ENCODE results near the gene ESPNL. TPM values are rescaled to one million over a fixed set of nuclear protein-coding genes. Genes with fewer than 3 reads are reported as not detected.

Gene ESPNL
- total RNA-seq, 1 donor from 2014 or later, result not detected

GRCh38 chr2:238107525-238108422 is 7.6 kb downstream of the ESPNL start:
- Mint-ChIP-seq H3K36me3 (ENCODE audit: unreplicated experiment) (peaks cover 3% of the 10 kb centered on the region), H3K4me1 (ENCODE audit: unreplicated experiment) (peaks cover 11% of the 10 kb centered on the region), H3K9me3 (ENCODE audit: unreplicated experiment) (peaks cover 9% of the 10 kb centered on the region), H3K27ac (ENCODE audit: unreplicated experiment) (no peak overlapping the region), H3K4me3 (ENCODE audit: unreplicated experiment) (no peak overlapping the region), H3K27me3 (ENCODE audit: unreplicated experiment) (peaks cover 1% of the 10 kb centered on the region)
- peak; percentile 79 for DNase-seq (ENCODE audit: extremely low spot score, unreplicated experiment)
- no peak for TF ChIP-seq CTCF (IDR thresholded peaks at IDR 0.05)

GRCh38 chr2:238108423-238109183 is 8.5 kb downstream of the ESPNL start:
- Mint-ChIP-seq H3K4me1 (ENCODE audit: unreplicated experiment) (peaks cover 11% of the 10 kb centered on the region), H3K4me3 (ENCODE audit: unreplicated experiment) (no peak overlapping the region), H3K27me3 (ENCODE audit: unreplicated experiment) (peaks cover 3% of the 10 kb centered on the region), H3K27ac (ENCODE audit: unreplicated experiment) (no peak overlapping the region), H3K9me3 (ENCODE audit: unreplicated experiment) (peaks cover 16% of the 10 kb centered on the region), H3K36me3 (ENCODE audit: unreplicated experiment) (peaks cover 6% of the 10 kb centered on the region)
- TF ChIP-seq CTCF (IDR thresholded peaks at IDR 0.05), result no peak
- DNase-seq (ENCODE audit: extremely low spot score, unreplicated experiment), result peak; percentile 75

GRCh38 chr2:238113611-238114010 is 13.5 kb downstream of the ESPNL start:
- Mint-ChIP-seq H3K9me3 (ENCODE audit: unreplicated experiment) (peaks cover 16% of the 10 kb centered on the region), H3K4me1 (ENCODE audit: unreplicated experiment) (peaks cover 7% of the 10 kb centered on the region), H3K36me3 (ENCODE audit: unreplicated experiment) (peaks cover 6% of the 10 kb centered on the region), H3K27me3 (ENCODE audit: unreplicated experiment) (peaks cover 7% of the 10 kb centered on the region), H3K27ac (ENCODE audit: unreplicated experiment) (no peak overlapping the region), H3K4me3 (ENCODE audit: unreplicated experiment) (no peak overlapping the region)
- no peak for DNase-seq (ENCODE audit: extremely low spot score, unreplicated experiment)
- TF ChIP-seq CTCF (IDR thresholded peaks at IDR 0.05), result no peak

GRCh38 chr2:238114331-238114841 is 14.2 kb downstream of the ESPNL start:
- Mint-ChIP-seq H3K27ac (ENCODE audit: unreplicated experiment) (no peak overlapping the region), H3K9me3 (ENCODE audit: unreplicated experiment) (peaks cover 16% of the 10 kb centered on the region), H3K4me1 (ENCODE audit: unreplicated experiment) (no peaks in the 10 kb centered on the region), H3K27me3 (ENCODE audit: unreplicated experiment) (peaks cover 7% of the 10 kb centered on the region), H3K4me3 (ENCODE audit: unreplicated experiment) (no peak overlapping the region), H3K36me3 (ENCODE audit: unreplicated experiment) (peaks cover 6% of the 10 kb centered on the region)
- no peak for TF ChIP-seq CTCF (IDR thresholded peaks at IDR 0.05)
- DNase-seq (ENCODE audit: extremely low spot score, unreplicated experiment), result no peak
